Loucy (cell line): ENCODE data around the gene MACROD2.

Experiments used
- H2AFZ ChIP-seq: fragments of 200-600 bp; sonication (generic); 2 replicates; pipeline ENCODE4 v1.6.0; 2016; ENCODE audit warnings: antibody characterized with exemption, mild to moderate bottlenecking, low read length, moderate library complexity
- H3F3A ChIP-seq: fragments of 200-600 bp; 2 replicates; pipeline ENCODE4 v1.6.0; 2016; ENCODE audit warnings: antibody characterized with exemption, low read depth, mild to moderate bottlenecking
- H3K27me3 ChIP-seq: fragments of 200-600 bp; sonication (generic); 2 replicates; pipeline ENCODE4 v1.6.1; 2014; ENCODE audit warnings: low read length, mild to moderate bottlenecking; ENCODE audit not compliant: insufficient read depth, poor library complexity, severe bottlenecking
- H3K36me3 ChIP-seq: fragments of 200-600 bp; sonication (generic); 2 replicates; pipeline ENCODE4 v1.6.1; 2016; ENCODE audit warnings: low read length; ENCODE audit not compliant: insufficient read depth
- H3K4me1 ChIP-seq: fragments of 200-600 bp; sonication (generic); 2 replicates; pipeline ENCODE4 v1.5.1; 2014; ENCODE audit warnings: low read length, mild to moderate bottlenecking; ENCODE audit not compliant: insufficient read depth, poor library complexity, severe bottlenecking
- H3K4me2 ChIP-seq: fragments of 200-600 bp; sonication (generic); 2 replicates; pipeline ENCODE4 v1.6.0; 2014; ENCODE audit warnings: antibody characterized with exemption, low read length, low read depth, mild to moderate bottlenecking; ENCODE audit not compliant: poor library complexity, severe bottlenecking
- H3K4me3 ChIP-seq: fragments of 200-600 bp; sonication (generic); 2 replicates; pipeline ENCODE4 v1.5.1; 2014; ENCODE audit warnings: low read length, mild to moderate bottlenecking, mixed read lengths; ENCODE audit not compliant: poor library complexity, severe bottlenecking
- H3K79me2 ChIP-seq: fragments of 200-600 bp; sonication (generic); 2 replicates; pipeline ENCODE4 v1.6.1; 2014; ENCODE audit warnings: low read length; ENCODE audit not compliant: insufficient read depth
- H3K9ac ChIP-seq: fragments of 200-600 bp; sonication (generic); 2 replicates; pipeline ENCODE4 v1.6.0; 2014; ENCODE audit warnings: mild to moderate bottlenecking, low read depth, low read length, moderate library complexity; ENCODE audit not compliant: poor library complexity, severe bottlenecking
- H3K9me2 ChIP-seq: fragments of 200-600 bp; sonication (generic); replicated peaks from 2 replicates; pipeline ENCODE4 v1.6.1; 2016; ENCODE audit warnings: low read depth, low read length, mixed read lengths
- H3K9me3 ChIP-seq: fragments of 200-600 bp; sonication (generic); 2 replicates; pipeline ENCODE4 v1.6.1; 2014; ENCODE audit warnings: mild to moderate bottlenecking, antibody characterized with exemption, low read length, low read depth; ENCODE audit not compliant: insufficient read depth
- H4K20me1 ChIP-seq: fragments of 200-600 bp; sonication (generic); 2 replicates; pipeline ENCODE4 v1.6.0; 2014; ENCODE audit warnings: antibody characterized with exemption, low read length, mild to moderate bottlenecking; ENCODE audit not compliant: insufficient read depth, poor library complexity, severe bottlenecking
- CTCF ChIP-seq: fragments of 200-600 bp; sonication (generic); conservative IDR thresholded peaks from 2 replicates; pipeline ENCODE4 v1.5.1; 2014; ENCODE audit warnings: mild to moderate bottlenecking, antibody characterized with exemption, low read length
- EZH2phosphoT487 ChIP-seq: fragments of 200-600 bp; IDR thresholded peaks from 2 replicates; pipeline ENCODE4 v1.6.1; 2018; ENCODE audit warnings: antibody characterized with exemption, mild to moderate bottlenecking, moderate library complexity, borderline replicate concordance

MACROD2 gene

GRCh38 chr20:14313341-14314020 is 318.2 kb downstream of the MACROD2 start:
- Histone ChIP-seq H3K9me3 (no peaks in the 10 kb centered on the region), H2AFZ (no peak overlapping the region), H3K9me2 (no peaks in the 10 kb centered on the region), H3K4me3 (no peak overlapping the region), H3F3A (no peaks in the 10 kb centered on the region), H3K36me3 (no peaks in the 10 kb centered on the region), H3K9ac (no peak overlapping the region), H3K27me3 (no peaks in the 10 kb centered on the region), H3K4me2 (no peak overlapping the region), H3K4me1 (no peaks in the 10 kb centered on the region), H3K79me2 (no peaks in the 10 kb centered on the region), H4K20me1 (no peaks in the 10 kb centered on the region)
- TF ChIP-seq CTCF, result no peak
- no peak for TF ChIP-seq EZH2phosphoT487

- no peak overlapping the region for H3K4me3 ChIP-seq
- H3K4me1 ChIP-seq, result no peaks in the 10 kb centered on the region
- no peaks in the 10 kb centered on the region for H3F3A ChIP-seq
- no peaks in the 10 kb centered on the region for H3K27me3 ChIP-seq
- H3K4me2 ChIP-seq, result no peak overlapping the region
- no peaks in the 10 kb centered on the region for H4K20me1 ChIP-seq
- no peaks in the 10 kb centered on the region for H3K9me2 ChIP-seq
- H3K36me3 ChIP-seq, result no peaks in the 10 kb centered on the region
- H3K9ac ChIP-seq, result no peak overlapping the region
- no peaks in the 10 kb centered on the region for H3K9me3 ChIP-seq
- H3K79me2 ChIP-seq, result no peaks in the 10 kb centered on the region
- H2AFZ ChIP-seq, result no peak overlapping the region
- TF ChIP-seq EZH2phosphoT487 (no peak), CTCF (no peak)
Measured at GRCh38 chr20:14319704-14320103, 324.4 kb downstream of the MACROD2 start.

GRCh38 chr20:14331646-14332045 is 336.3 kb downstream of the MACROD2 start:
- TF ChIP-seq EZH2phosphoT487 (no peak), CTCF (no peak)
- no peaks in the 10 kb centered on the region for H3F3A ChIP-seq
- no peaks in the 10 kb centered on the region for H3K9me2 ChIP-seq
- H3K36me3 ChIP-seq, result no peaks in the 10 kb centered on the region
- H3K4me2 ChIP-seq, result no peak overlapping the region
- no peak overlapping the region for H3K4me3 ChIP-seq
- H2AFZ ChIP-seq, result no peak overlapping the region
- no peaks in the 10 kb centered on the region for H3K27me3 ChIP-seq
- no peaks in the 10 kb centered on the region for H3K9me3 ChIP-seq
- H3K79me2 ChIP-seq, result no peaks in the 10 kb centered on the region
- H3K9ac ChIP-seq, result no peak overlapping the region
- H3K4me1 ChIP-seq, result no peaks in the 10 kb centered on the region
- H4K20me1 ChIP-seq, result no peaks in the 10 kb centered on the region
